CD4-positive, alpha-beta T cell (primary cell): ENCODE results near the gene RAB17. TPM values are rescaled to one million over a fixed set of nuclear protein-coding genes. Genes with fewer than 3 reads are reported as not detected.

Experiments
- ATAC-seq: fragments of 200-7000 bp; cut with Tn5 transposase; one replicate; pipeline ENCODE4 v1.10.0; 2022; ENCODE audit warnings: mild to moderate bottlenecking; ENCODE audit not compliant: poor library complexity
- CTCF ChIA-PET: fragments of 350-600 bp; sonication (Branson Sonifier 250); formaldehyde crosslinking; loops from one replicate; lab custom pipeline; 2021; ENCODE audit warnings: antibody characterized with exemption, inconsistent platforms; lab: Charles Lee
- POLR2A ChIA-PET: fragments of 350-600 bp; sonication (Branson Sonifier 250); formaldehyde crosslinking; loops from one replicate; lab custom pipeline; 2021; ENCODE audit warnings: antibody characterized with exemption, inconsistent platforms; lab: Charles Lee
- DNase-seq, 14 experiments: peaks; one replicate each; pipeline ENCODE4 v3.0.0-alpha.2; 2013 to 2020; ENCODE audit warnings: mixed read lengths in 2 of 14
- H3K27ac ChIP-seq, 2 donors: one replicate each; pipeline versions ENCODE4 v1.5.1 to v1.7.0; 2013; ENCODE audit warnings: low read length in 2 of 2, low read depth in 1 of 2, mild to moderate bottlenecking in 1 of 2
- H3K27me3 ChIP-seq, 2 experiments: 1 replicate in 1 of 2; 2 replicates in 1 of 2; pipeline versions ENCODE4 v1.6.1 to v1.7.0; 2013; ENCODE audit warnings: low read length in 2 of 2, control low read depth in 1 of 2, mild to moderate bottlenecking in 1 of 2, moderate library complexity in 1 of 2; ENCODE audit not compliant: insufficient read depth in 2 of 2, control insufficient read depth in 1 of 2
- H3K36me3 ChIP-seq: one replicate; pipeline ENCODE4 v1.6.1; 2013; ENCODE audit warnings: low read length, control low read depth; ENCODE audit not compliant: insufficient read depth
- H3K4me1 ChIP-seq: one replicate; pipeline ENCODE4 v1.6.1; 2013; ENCODE audit warnings: low read length, control low read depth; ENCODE audit not compliant: insufficient read depth
- H3K4me3 ChIP-seq: one replicate; pipeline ENCODE4 v1.5.1; 2013; ENCODE audit warnings: mild to moderate bottlenecking, low read length, moderate library complexity
- H3K9me3 ChIP-seq, 2 experiments: 1 replicate in 1 of 2; 2 replicates in 1 of 2; pipeline versions ENCODE4 v1.6.1 to v1.7.0; 2013; ENCODE audit warnings: low read length in 2 of 2, mild to moderate bottlenecking in 2 of 2, control low read depth in 1 of 2, moderate library complexity in 1 of 2; ENCODE audit not compliant: control insufficient read depth in 1 of 2, insufficient read depth in 1 of 2
- H3K27ac Mint-ChIP-seq: one replicate; pipeline ENCODE4 v1.8.0; 2020; ENCODE audit warnings: mixed read lengths
- H3K27me3 Mint-ChIP-seq: one replicate; pipeline ENCODE4 v1.8.0; 2021; ENCODE audit warnings: mixed read lengths
- H3K36me3 Mint-ChIP-seq: one replicate; pipeline ENCODE4 v1.8.0; 2021; ENCODE audit warnings: low read depth, mixed read lengths
- H3K4me1 Mint-ChIP-seq: one replicate; pipeline ENCODE4 v1.8.0; 2021; ENCODE audit warnings: low read depth, mixed read lengths
- H3K4me3 Mint-ChIP-seq: one replicate; pipeline ENCODE4 v1.8.0; 2020; ENCODE audit warnings: mild to moderate bottlenecking, mixed read lengths
- H3K9me3 Mint-ChIP-seq: one replicate; pipeline ENCODE4 v1.8.0; 2020; ENCODE audit warnings: mixed read lengths
- CTCF ChIP-seq: fragments of 200-600 bp; IDR thresholded peaks from one replicate; pipeline ENCODE4 v1.8.0; 2022; ENCODE audit warnings: antibody characterized with exemption, mild to moderate bottlenecking
- intact Hi-C, 2 experiments: fragments of 100-400 bp; cut with DNase I in 1 of 2; cut with micrococcal nuclease in 1 of 2; formaldehyde crosslinking; loops; one replicate each; pipeline versions ENCODE4 v1.15.1 to v1.9.0; 2023 to 2025; cut with DNase I, micrococcal nuclease
- total RNA-seq, 174 experiments: library from RNA in 2 of 174; stranded (reverse) in 2 of 174; gene quantifications; one replicate each; pipeline ENCODE4 v1.2.3 and lab custom pipeline; 2021 to 2026

The RAB17 gene
- total RNA-seq, 2 experiments from 2014 or later: not detected

GRCh38 chr2:237604391-237604790 is 13.9 kb upstream of the RAB17 start:
- Histone ChIP-seq H3K4me3 (no peak overlapping the region), H3K4me1 (peaks cover 24% of the 10 kb centered on the region), H3K27ac (peak overlapping the region in 1 of 2 donors; percentile 87), H3K27me3 (no peaks in the 10 kb centered on the region), H3K9me3 (no peaks in the 10 kb centered on the region), H3K36me3 (no peaks in the 10 kb centered on the region)
- DNase-seq (no peak), ATAC-seq (no peak)
- Mint-ChIP-seq H3K4me1 (peaks cover 27% of the 10 kb centered on the region), H3K9me3 (no peaks in the 10 kb centered on the region), H3K4me3 (no peak overlapping the region), H3K27ac (peak overlapping the region; percentile 89), H3K36me3 (no peaks in the 10 kb centered on the region), H3K27me3 (no peaks in the 10 kb centered on the region)
- TF ChIP-seq CTCF: no peak
- POLR2A ChIA-PET: interaction anchor here (0.9 to 2.6 kb wide), 4 partner anchors 12 to 141 kb away, joined by 4 to 10 read pairs (median 6); no protein-coding TSS in a partner anchor
- intact Hi-C loops: loop anchor here in 1 of 2 experiments (5.0 kb wide), 1 partner anchor 68 kb away; no protein-coding TSS in a partner anchor
- CTCF ChIA-PET: interaction anchor here (0.6 to 1.2 kb wide), 4 partner anchors 32 to 129 kb away, joined by 3 to 6 read pairs (median 4); no protein-coding TSS in a partner anchor

GRCh38 chr2:237603718-237604362 is 13.3 kb upstream of the RAB17 start:
- ChIA-PET POLR2A (interaction anchor here (0.9 to 2.6 kb wide), 5 partner anchors 13 to 142 kb away, joined by 3 to 10 read pairs (median 5); partner anchors contain the start of gene RAB17), CTCF (interaction anchor here (0.7 to 1.2 kb wide), 3 partner anchors 32 to 124 kb away, joined by 3 to 6 read pairs (median 4); no protein-coding TSS in a partner anchor)
- H3K9me3 ChIP-seq: no peaks in the 10 kb centered on the region
- peak overlapping the region; percentile 22 for H3K4me3 ChIP-seq
- no peak for TF ChIP-seq CTCF
- intact Hi-C loops: loop anchor here in 1 of 2 experiments (5.0 kb wide), 1 partner anchor 68 kb away; no protein-coding TSS in a partner anchor
- Mint-ChIP-seq H3K4me3 (peak overlapping the region; percentile 81), H3K4me1 (peaks cover 28% of the 10 kb centered on the region), H3K27ac (peak overlapping the region; percentile 89), H3K9me3 (no peaks in the 10 kb centered on the region), H3K36me3 (no peaks in the 10 kb centered on the region), H3K27me3 (no peaks in the 10 kb centered on the region)
- no peaks in the 10 kb centered on the region for H3K27me3 ChIP-seq
- ATAC-seq (peak; percentile 97), DNase-seq (peak; percentile 35 to 87 (median 56))
- H3K36me3 ChIP-seq: no peaks in the 10 kb centered on the region
- H3K27ac ChIP-seq: peak overlapping the region; percentile 24 to 87
- H3K4me1 ChIP-seq: peaks cover 24% of the 10 kb centered on the region

GRCh38 chr2:237603049-237603717 is 12.6 kb upstream of the RAB17 start:
- peaks cover 35% of the 10 kb centered on the region for H3K4me1 Mint-ChIP-seq
- peak overlapping the region; percentile 81 for H3K4me3 Mint-ChIP-seq
- no peak for ATAC-seq
- Histone ChIP-seq H3K9me3 (no peaks in the 10 kb centered on the region), H3K4me3 (peak overlapping the region; percentile 22), H3K27me3 (no peaks in the 10 kb centered on the region), H3K27ac (peak overlapping the region in 1 of 2 donors; percentile 87), H3K4me1 (peaks cover 24% of the 10 kb centered on the region), H3K36me3 (no peaks in the 10 kb centered on the region)
- no peak for TF ChIP-seq CTCF
- peak overlapping the region; percentile 89 for H3K27ac Mint-ChIP-seq
- DNase-seq: no peak
- intact Hi-C loops: loop anchor here in 1 of 2 experiments (5.0 kb wide), 1 partner anchor 69 kb away; no protein-coding TSS in a partner anchor
- ChIA-PET CTCF (interaction anchor here (1.0 to 1.4 kb wide), 4 partner anchors 20 to 70 kb away, joined by 3 to 4 read pairs (median 4); no protein-coding TSS in a partner anchor), POLR2A (interaction anchor here (1.0 to 2.6 kb wide), 5 partner anchors 12 to 88 kb away, joined by 3 to 10 read pairs (median 5); partner anchors contain the start of gene RAB17)
- no peaks in the 10 kb centered on the region for H3K9me3 Mint-ChIP-seq
- no peaks in the 10 kb centered on the region for H3K27me3 Mint-ChIP-seq
- no peaks in the 10 kb centered on the region for H3K36me3 Mint-ChIP-seq
